Right ventricle myocardium inferior (tissue), 1 donor: ENCODE results near the gene LGALS4. TPM values are rescaled to one million over a fixed set of nuclear protein-coding genes. Genes with fewer than 3 reads are reported as not detected.
A peak's percentile ranks its signal among the peaks of the same experiment; 100 is the strongest.
"Not testable (repeated sequence)": the region's sequence is repeated elsewhere in the genome, so short reads cannot be mapped to it uniquely, and the experiment has no call there.

Experiments
- ATAC-seq: fragments of 200-7000 bp; cut with Tn5 transposase; one replicate; pipeline ENCODE4 v1.9.1; 2020; ENCODE audit warnings: mild to moderate bottlenecking, moderate library complexity
- DNase-seq: peaks from one replicate; pipeline ENCODE4 v3.0.0; 2021; ENCODE audit errors: missing footprints
- intact Hi-C: fragments of 100-400 bp; cut with DNase I; formaldehyde crosslinking; loops from one replicate; pipeline ENCODE4 v1.11.0; 2022
- total RNA-seq: library from RNA; stranded (reverse); fragmentation: NEBNext Ultra II Directional; extraction: Animal tissue kit (Norgen Biotek cat#: 25700); gene quantifications from one replicate; pipeline ENCODE4 v1.2.1, GENCODE V29; 2021
- donor health status: DM: no; HTN: yes; CAD: no; lungs with severe emphysema.

Gene LGALS4
- total RNA-seq, 1 donor from 2014 or later = 0.76 TPM

DNA sequence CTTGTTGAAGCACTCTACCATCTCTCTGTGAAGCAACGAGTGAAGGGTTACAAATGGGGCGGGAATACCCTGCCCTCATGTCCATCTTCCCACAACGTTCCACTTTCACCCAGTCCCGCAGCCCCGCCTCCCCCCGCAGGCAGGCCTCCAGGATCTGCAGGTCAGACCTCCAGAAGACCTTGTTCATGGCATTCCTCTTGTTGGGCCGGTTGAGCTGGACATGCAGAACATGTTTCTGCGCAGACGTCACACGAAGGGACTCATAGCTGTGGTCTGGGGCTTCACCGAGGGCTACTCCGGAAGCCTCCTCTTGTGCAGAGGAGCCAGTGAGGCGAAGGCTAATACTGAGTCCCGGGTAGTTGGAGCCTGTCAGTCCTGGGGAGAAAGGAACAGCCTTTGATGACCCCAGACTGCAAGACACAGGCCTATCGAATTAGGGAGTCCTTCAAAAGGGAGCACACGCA, 18.4 kb upstream of the LGALS4 start:
- peak; percentile 86 for DNase-seq
- intact Hi-C loops = loop anchor here (1.0 to 5.0 kb wide), 3 partner anchors 19 to 180 kb away; no protein-coding TSS in a partner anchor
- ATAC-seq = peak; percentile 67

DNA sequence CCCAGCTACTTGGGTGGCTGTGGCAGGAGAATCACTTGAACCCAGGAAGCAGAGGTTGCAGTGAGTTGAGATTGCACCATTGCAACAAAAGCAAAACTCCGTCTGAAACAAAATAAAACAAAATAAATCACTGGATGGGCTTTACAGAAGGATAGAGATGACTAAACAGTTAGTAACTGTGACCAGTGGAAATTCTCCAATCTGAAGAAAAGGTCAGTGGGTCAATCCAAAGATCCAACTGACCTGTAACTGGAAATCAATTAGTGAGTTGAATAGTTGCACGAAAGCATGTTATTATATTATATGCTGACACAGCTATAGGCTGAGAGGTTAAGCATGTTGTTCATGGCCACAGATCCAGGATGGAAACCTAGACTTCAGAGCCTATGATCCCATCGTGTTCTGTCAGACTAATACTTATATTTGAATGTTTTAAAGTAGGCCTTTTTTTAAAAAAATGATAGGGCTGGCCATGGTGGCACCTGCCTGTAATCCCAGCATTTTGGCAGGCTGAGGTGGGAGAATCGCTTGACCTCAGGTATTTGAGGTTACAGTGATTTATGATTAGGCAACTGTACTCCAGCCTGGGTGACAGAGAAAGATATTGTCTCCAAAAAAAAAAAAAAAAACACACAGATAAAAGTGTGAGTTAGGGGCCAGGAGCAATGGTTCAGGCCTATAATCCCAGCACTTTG, 17.4 kb upstream of the LGALS4 start:
- intact Hi-C loops = loop anchor here (2.0 to 5.0 kb wide), 2 partner anchors 98 to 179 kb away; no protein-coding TSS in a partner anchor

DNA sequence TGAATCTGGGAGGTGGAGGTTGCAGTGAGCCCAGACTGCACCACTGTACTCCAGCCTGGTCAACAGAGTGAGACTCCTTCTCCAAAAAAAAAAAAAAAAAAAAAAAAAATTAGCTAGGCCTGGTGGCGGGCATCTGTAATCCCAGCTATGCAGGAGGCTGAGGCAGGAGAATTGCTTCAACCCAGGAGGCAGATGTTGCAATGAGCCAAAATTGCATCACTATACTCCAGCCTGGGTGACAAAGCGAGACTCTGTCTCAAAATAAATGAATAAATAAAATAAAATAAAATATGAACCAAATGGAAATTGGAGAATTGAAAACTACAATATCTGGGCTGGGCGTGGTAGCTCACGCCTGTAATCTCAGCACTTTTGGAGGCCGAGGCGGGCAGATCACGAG, 16.5 kb upstream of the LGALS4 start:
- ATAC-seq, DNase-seq, intact Hi-C loops: not testable (repeated sequence)

More for the DNA sequence above, 17.4 kb upstream of the LGALS4 start:
- ATAC-seq = no peak
- no peak for DNase-seq

DNA sequence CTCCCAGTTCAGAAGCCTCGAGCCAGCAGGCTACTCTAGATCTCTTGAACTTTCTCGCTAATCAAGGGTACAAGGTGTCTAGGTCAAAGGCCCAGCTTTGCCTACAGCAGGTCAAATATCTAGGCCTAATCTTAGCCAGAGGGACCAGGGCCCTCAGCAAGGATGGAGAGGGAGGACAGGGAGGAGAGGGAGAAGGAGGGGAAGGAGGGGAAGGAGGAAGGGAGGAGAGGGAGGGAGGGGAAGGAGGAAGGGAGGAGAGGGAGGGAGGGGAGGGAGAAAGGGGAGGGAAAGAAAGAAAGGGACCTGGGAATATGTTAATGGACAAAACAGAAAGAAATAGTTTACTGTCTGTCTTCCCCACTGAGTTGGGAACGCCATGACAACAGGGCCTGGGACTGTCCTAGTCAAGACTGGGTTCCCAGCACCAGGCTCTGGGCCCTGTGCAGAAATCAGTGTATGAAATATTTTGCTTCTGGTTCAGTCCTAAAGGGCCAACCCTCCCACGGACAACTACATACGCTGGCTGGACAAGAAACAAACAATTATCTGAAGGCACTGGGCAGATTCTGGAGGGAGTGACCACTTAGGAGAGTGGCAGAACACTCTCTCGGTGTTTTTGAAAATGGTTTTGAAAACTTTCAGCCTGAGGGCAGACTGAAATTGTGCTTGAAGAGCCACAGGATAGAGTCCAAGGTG, 14.3 kb upstream of the LGALS4 start:
- intact Hi-C loops = no loop called here
- ATAC-seq (no peak), DNase-seq (no peak)

DNA sequence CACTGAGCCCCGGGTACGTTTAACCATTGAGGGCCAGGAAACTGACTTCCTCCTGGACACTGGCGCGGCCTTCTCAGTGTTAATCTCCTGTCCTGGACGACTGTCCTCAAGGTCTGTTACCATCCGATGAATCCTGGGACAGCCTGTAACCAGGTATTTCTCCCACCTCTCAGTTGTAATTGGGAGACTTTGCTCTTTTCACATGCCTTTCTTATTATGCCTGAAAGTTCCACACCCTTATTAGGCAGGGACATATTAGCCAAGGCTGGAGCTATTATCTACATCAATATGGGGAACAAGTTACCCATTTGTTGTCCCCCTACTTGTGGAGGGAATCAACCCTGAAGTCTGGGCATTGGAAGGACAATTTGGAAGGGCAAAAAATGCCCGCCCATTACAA, 13.2 kb upstream of the LGALS4 start:
- intact Hi-C loops, ATAC-seq, DNase-seq: not testable (repeated sequence)

DNA sequence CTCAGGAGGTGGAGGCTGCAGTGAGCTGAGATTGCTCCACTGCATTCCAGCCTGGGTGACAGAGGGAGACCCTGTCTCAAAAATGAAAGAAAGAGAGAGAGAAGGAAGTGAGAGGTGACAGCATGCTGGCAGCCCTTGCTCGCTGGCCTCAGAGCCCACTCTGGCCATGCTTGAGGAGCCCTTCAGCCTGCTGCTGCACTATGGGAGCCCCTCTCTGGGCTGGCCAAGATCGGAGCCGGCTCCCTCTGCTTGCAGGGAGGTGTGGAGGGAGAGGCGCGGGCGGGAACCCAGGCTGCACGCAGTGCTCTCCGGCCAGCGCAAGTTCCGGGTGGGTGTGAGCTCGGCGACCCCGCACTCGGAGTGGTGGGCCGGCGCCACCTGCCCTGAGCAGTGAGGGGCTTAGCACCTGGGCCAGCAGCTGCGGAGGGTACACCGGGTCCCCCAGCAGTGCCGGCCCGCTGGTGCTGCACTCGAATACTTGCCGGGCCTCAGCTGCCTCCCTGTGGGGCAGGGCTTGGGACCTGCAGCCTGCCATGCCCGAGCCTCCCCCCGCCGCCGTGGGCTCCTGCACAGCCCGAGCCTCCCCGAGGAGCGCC, 8.6 kb upstream of the LGALS4 start:
- ATAC-seq, intact Hi-C loops, DNase-seq: not testable (repeated sequence)

DNA sequence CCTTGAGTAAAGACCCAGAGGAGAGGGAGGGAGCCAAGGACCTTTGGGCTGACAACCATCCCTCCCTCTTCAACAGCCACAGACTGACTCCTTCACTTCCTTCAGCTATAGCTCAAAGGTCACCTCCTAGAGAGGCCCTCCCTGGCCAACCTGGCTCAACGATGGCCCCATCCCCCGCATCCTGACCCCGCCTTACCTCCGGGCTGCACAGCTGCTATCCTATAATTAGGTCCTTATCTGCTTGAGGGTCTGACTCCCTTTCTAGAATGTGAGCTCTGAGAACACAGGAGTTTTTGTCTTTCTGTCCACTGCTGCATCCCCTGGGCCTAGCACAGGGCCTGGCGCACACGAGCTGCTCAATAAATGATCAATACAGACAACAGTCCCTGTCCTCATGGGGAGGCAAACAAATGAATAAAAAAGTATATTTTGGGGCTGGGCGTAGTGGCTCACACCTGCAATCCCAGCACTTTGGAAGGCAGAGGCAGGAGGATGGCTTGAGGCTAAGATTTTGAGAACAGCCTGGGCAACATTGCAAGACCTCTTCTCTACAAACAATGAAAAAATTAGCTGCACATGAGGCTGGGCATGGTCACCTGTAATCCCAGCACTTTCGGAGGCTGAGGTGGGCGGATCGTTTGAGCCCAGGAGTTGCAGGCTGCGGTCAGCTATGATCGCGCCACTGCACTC, 6.6 kb upstream of the LGALS4 start:
- intact Hi-C loops = no loop called here
- peak; percentile 63 for ATAC-seq
- DNase-seq = no peak

DNA sequence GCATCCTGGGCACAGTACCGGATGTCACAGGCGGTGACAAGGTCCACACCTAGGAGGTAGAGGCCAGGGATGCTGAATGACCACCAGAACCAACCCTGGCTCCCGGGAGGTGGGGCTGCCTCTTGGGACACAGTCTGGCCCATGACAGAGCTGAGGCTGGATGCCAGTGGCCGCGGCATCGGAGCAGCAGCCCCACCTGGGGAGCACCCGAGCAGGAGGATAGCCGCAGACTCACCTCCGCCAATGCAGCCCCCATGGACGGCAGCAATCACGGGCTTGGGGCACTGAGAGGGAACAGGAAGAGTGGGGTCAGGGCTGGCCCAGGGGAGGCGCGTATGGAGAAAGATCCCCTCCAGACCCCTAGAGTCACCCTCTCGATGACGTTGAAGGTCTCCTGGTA, 4.3 kb upstream of the LGALS4 start:
- no peak for DNase-seq
- intact Hi-C loops = no loop called here
- no peak for ATAC-seq

DNA sequence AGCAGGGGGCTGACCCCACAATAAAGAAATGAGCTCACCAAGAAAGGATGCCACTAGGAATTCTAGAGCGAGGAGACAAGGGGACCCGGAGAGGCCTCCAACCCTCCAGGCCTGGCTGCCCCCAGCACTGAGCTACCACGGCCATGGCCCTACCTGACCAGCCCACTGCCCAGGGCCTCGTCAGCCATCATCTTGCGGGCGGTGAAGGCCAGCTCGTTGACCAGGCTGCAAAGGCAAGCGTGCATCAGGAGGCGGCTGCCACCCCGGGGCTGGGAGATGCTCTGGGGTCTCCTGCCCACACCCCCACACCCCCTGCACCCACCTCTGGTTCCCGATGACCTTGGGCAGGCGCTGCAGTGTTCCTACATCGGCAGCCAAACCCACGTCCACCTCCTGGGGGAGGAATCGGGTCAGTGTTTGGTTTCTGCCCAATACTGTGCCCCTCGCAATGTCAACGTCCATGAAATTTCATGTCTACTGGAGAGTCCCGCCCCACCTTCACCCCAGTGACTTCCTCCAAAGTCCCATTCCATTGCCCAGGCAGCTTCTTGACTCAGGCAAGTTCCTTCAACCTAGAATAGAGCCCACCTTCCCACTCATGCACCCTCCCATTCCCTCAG, 3.5 kb upstream of the LGALS4 start:
- intact Hi-C loops = no loop called here
- DNase-seq = no peak
- no peak for ATAC-seq

DNA sequence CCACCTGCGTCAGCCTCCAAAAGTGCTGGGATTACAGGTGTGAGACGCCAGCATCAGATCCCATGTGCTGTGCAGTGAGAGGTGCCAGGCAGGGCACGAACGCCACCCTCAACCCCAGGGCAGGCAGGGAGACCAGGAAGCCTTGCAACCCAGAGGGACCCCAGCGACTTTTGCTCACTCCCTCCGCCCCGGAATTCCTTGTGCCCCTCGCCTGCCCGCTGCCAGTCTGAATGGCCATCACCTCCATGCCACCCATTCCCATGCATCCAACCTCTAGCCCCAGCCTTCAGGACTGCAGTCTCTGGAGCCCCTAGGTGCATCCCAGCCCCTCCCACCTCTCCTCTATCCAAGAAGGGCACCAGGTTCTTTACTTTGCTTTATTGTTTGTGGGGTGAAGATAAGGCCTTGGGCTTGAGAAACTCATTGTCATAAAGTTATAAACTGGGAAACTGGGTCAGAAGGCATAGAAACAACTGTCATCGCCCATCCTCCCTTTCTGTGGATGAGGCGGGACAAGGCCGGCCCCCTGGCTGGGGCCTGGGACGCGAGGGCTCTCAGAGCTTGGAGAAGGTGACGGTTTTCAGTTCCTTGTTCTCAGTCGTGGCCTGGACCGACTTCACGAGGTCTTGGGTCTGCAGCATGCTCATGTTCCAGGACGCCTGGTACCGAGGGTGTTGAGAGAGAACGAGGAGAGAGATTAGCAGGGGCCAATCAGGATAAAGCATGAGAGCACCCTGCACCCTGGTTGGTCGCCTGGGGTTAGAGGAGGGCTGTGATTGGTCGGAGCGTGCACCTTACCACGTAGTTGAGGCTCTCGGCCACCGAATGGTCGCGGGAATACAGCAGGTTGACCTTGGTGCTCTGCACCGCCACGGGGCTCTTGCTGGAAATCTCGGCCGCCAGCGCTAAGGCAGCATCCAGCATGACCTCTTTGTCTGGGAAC, 2.6 kb upstream of the LGALS4 start:
- ATAC-seq = no peak
- intact Hi-C loops = no loop called here
- no peak for DNase-seq

DNA sequence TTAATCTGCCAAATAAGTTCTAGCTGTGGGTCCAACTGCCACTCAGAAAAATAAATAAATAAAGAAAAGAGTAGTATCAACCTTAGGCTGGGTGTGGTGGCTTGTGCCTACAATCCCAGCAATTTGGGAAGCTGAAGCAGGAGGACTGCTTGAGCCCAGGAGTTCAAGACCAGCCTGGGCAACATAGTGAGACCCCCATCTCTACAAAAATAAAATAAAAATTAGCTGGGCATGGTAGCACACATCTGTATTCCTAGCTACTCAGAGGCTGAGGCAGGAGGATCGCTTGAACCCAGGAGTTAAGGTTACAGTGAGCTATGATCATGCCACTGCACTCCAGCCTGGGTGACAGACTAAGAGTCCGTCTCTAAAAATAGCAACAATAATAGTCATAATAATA, 1.2 kb upstream of the LGALS4 start:
- intact Hi-C loops, ATAC-seq, DNase-seq: not testable (repeated sequence)

DNA sequence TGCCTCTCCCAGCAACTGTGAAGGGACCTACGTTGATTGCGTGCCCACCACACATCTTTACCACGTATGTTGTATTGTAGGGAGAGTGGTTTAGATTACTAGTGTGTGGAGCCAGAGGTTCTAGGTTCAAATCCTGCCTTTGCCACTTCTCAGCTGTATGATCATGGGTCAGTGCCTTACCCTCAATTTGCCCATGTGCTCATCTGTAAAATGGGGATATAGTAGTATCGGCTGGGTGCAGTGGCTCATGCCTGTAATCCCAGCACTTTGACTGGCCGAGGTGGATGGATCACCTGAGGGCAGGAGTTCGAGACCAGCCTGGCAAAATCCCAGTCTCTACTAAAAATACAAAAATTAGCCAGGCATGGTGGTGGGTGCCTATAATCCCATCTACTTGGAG, 578 bp upstream of the LGALS4 start:
- intact Hi-C loops = no loop called here
- peak; percentile 4 for ATAC-seq

DNA sequence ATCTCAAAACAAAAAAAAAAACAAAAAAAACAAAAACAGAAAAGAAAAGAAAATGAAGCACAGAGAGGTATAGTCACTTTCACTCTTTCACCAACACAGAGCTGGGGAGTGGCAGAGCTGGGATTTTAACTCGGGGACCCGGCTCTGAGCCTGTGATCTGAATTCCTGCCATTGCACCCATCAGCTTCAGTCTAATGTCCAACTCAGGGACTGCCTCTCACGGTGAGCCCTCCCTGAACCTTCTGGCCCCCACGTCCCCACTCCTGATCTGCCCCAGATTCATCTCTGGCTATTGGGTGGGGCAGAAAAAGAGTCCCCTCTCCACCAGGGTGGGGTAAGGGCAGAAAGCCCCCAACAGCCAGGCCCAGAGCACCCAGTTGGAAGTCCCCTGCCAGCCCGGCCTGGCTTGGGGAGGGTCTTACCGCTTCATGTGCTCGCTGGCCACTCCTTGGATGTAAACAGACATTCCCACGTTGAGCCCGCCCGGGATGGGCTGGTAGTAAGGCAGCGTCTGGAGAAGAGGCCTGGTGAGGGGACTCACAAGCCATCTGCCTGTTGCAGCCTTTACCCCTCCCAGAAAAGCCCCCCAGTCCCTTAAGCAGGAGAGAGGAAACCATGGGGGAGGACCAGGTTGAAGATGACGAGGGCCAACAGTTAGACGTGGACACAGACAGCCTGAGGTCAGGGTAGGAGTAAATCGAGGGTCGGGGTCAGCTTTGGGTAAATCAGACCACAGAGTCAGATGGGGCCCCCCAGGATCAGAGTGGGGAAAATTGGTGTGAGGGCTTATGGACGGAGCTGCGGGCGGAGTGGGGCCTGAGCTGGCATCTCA, 520 bp downstream of the LGALS4 start:
- DNase-seq (no peak), ATAC-seq (no peak)
- intact Hi-C loops = no loop called here

More for the DNA sequence above, 578 bp upstream of the LGALS4 start:
- no peak for DNase-seq

DNA sequence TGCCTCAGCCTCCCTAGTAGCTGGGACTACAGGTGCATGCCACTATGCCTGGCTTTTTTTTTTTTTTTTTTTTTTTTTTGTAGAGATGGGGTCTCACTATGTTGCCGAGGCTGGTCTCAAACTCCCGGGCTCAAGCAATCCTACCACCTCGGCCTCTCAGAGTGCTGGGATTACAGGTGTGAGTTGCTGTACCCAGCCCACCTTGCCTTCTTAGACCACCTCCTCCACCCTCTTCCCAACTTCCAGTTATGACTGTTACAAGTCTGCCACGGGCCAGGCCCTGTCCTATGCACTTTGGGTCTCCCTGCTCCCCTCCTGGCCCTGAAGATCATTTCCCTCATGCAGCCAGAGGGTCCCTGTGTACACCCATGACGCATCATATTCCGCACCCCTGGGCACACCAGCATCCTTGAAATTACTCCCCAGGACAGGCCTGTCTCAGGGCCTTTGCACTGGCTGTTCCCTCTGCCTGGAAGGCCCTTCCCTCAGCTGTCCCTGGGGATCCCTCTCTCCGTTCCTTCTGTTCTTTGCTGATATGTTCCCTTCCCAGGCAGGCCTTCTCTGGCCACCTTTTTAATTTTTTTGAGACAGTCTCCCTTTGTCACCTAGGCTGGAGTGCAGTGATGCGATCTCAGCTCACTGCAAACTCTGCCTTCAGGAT, 3.0 kb downstream of the LGALS4 start:
- no peak for DNase-seq
- intact Hi-C loops = no loop called here
- ATAC-seq = no peak

DNA sequence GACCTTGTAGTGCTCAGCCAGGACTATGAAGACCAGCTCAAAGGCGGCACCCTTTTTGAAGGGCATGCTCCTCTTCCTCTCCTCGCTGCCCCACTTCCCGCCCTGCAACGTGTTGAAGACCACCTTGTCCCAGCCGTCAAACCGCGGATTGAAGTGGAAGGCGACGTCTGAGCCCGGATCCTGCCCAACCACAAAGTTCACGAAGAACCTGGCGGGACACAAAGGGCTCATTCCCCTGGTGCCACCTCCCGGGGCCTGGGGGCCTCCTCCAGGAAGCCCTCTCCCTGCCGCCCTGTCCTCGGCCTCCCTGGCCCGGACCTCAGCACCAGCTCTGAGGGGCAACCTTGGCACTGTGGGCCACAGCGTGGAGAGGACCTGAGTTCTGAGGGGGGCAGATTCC, 4.0 kb downstream of the LGALS4 start:
- DNase-seq (no peak), ATAC-seq (no peak)
- intact Hi-C loops = no loop called here

DNA sequence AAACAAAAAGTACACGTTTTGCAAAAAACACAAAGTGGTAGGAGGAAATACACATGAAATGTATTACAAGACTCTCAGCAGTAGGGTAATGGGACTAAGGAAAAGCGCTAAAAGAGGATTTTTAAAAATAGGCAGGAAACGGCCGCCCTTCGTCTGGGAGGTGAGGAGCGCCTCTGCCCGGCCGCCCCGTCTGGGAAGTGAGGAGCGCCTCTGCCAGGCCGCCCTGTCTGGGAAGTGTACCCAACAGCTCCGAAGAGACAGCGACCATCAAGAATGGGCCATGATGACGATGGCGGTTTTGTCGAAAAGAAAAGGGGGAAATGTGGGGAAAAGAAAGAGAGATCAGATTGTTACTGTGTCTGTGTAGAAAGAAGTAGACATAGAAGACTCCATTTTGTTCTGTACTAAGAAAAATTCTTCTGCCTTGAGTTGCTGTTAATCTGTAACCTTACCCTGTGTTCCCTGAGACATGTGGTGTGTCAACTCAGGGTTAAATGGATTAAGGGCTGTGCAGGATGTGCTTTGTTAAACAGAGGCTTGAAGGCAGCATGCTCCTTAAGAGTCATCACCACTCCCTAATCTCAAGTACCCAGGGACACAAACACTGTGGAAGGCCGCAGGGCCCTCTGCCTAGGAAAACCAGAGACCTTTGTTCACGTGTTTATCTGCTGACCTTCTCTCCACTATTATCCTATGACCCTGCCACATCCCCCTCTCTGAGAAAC, 5.2 kb downstream of the LGALS4 start:
- intact Hi-C loops, DNase-seq, ATAC-seq: not testable (repeated sequence)
